Esophagus squamous epithelium (tissue), 5 donors: ENCODE measurements around the gene DEAF1. TPM values are rescaled to one million over a fixed set of nuclear protein-coding genes. Genes with fewer than 3 reads are reported as not detected.

ENCODE experiments used
- DNase-seq: peaks from one replicate; lab custom pipeline; 2025; lab: John Stamatoyannopoulos, UW
- H3K27ac ChIP-seq, 4 donors: fragments of 200-600 bp; sonication (generic); one replicate each; pipeline ENCODE4 v1.5.1; 2016 to 2019; ENCODE audit warnings: mild to moderate bottlenecking in 1 of 4
- H3K27me3 ChIP-seq, 4 donors: fragments of 200-600 bp; sonication (generic); 1 replicate in 3 of 4; 2 replicates in 1 of 4; pipeline versions ENCODE4 v1.5.1 to v1.6.0; 2017 to 2021; ENCODE audit warnings: antibody characterized with exemption in 1 of 4
- H3K36me3 ChIP-seq, 3 donors: fragments of 200-600 bp; sonication (generic); one replicate each; pipeline ENCODE4 v1.5.1; 2016 to 2019
- H3K4me1 ChIP-seq, 3 donors: fragments of 200-600 bp; sonication (generic); one replicate each; pipeline ENCODE4 v1.5.1; 2017 to 2019
- H3K4me3 ChIP-seq, 4 donors: fragments of 200-600 bp; sonication (generic); 1 replicate in 3 of 4; 2 replicates in 1 of 4; pipeline ENCODE4 v1.5.1; 2016 to 2019; ENCODE audit warnings: mild to moderate bottlenecking in 2 of 4, moderate library complexity in 1 of 4
- H3K9me3 ChIP-seq, 3 donors: fragments of 200-600 bp; sonication (generic); one replicate each; pipeline ENCODE4 v1.5.1; 2016 to 2019
- CTCF ChIP-seq, 6 experiments: fragments of 450-650 bp in 4 of 6; fragments of 200-600 bp in 2 of 6; sonication (generic) in 2 of 6; IDR thresholded peaks; one replicate each; pipeline ENCODE4 v1.5.1; 2016 to 2019; ENCODE audit warnings: antibody characterized with exemption in 6 of 6, mild to moderate bottlenecking in 4 of 6, moderate library complexity in 4 of 6
- POLR2A ChIP-seq, 4 donors: fragments of 450-650 bp; IDR thresholded peaks; one replicate each; pipeline ENCODE4 v1.6.1; 2017; ENCODE audit warnings: antibody characterized with exemption in 4 of 4, mild to moderate bottlenecking in 4 of 4, moderate library complexity in 3 of 4
- WGBS, 2 donors: methylation state at CpG; one replicate each; pipeline ENCODE4 v1.1.5; 2018; 5-methylcytosine and 5-hydroxymethylcytosine counted together
- intact Hi-C: fragments of 100-400 bp; cut with DNase I; formaldehyde crosslinking; loops from one replicate; pipeline ENCODE4 v1.15.0; 2022
- total RNA-seq, 4 donors: library from RNA; depleted of rRNA; stranded (reverse); fragments of >200 nt; gene quantifications; one replicate each; pipeline ENCODE4 v1.1.0, GENCODE V29; 2016
- donor health status: DM: yes; HTN: yes; CAD: no.

The DEAF1 gene
- total RNA-seq, 4 donors from 2014 or later, result 18.3 to 45.0 (median 25.4) TPM

- no peak for DNase-seq
- Histone ChIP-seq H3K27ac (no peak overlapping the region), H3K4me1 (peaks cover 45 to 89% (median 58%) of the 10 kb centered on the region in 3 donors), H3K9me3 (no peaks in the 10 kb centered on the region), H3K4me3 (no peak overlapping the region), H3K27me3 (peaks cover 0 to 82% (median 3%) of the 10 kb centered on the region in 4 donors), H3K36me3 (peaks cover 12 to 67% (median 22%) of the 10 kb centered on the region in 3 donors)
- WGBS, 2 donors, result 87 to 90% methylated on average over 3 to 4 of the region's 19 CpGs
- TF ChIP-seq POLR2A (IDR thresholded peaks at IDR 0.05) (no peak), CTCF (IDR thresholded peaks at IDR 0.05) (no peak)
- intact Hi-C loops, result loop anchor here (5.0 to 10.0 kb wide), 2 partner anchors 59 to 167 kb away; no protein-coding TSS in a partner anchor
These were observed 29.2 kb upstream of the DEAF1 start for GRCh38 chr11:724049-724777.

DNA sequence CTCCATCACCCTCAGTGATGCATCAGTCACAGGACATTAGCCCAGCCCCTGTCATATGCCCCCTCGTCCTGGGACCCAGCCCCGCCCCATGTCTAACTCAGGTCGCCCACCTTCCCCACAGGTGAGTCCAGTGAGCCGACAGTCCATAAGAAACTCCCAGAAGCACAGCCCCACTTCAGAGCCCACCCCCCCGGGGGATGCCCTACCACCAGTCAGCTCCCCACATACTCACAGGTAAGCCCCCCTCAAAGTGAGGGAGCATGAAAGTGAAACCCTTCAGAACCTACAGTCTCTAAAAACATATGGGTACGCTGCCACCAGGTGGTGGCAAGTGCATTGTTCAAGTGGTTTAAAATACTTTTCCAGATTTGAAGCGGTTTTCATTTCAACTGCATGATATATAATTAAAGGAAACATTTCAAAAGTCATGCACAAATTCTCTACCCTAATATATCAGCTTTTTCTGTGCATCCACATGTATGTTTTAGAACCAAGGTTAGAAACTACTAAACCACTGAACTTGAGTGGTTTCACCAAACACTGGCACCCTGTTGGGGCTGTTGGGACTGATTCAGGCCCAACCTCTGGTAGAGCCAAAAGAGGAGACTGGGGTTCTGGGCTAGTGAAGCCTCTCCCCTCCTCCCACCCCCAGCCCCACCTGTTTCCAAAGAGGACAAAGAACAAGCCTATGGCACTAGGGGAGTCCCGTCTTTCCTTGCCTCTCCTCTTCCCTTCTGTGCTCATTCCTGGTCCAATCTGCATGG, 28.3 kb upstream of the DEAF1 start:
- intact Hi-C loops, result loop anchor here (5.0 to 10.0 kb wide), 2 partner anchors 59 to 166 kb away; no protein-coding TSS in a partner anchor
- no peak for DNase-seq
- H3K4me3 ChIP-seq, result no peak overlapping the region
- peaks cover 12 to 71% (median 22%) of the 10 kb centered on the region in 3 donors for H3K36me3 ChIP-seq
- no peak overlapping the region for H3K27ac ChIP-seq
- TF ChIP-seq POLR2A (IDR thresholded peaks at IDR 0.05) (no peak), CTCF (IDR thresholded peaks at IDR 0.05) (peak; percentile 53 to 77 (median 59))
- H3K27me3 ChIP-seq, result peaks cover 0 to 73% (median 3%) of the 10 kb centered on the region in 4 donors
- H3K9me3 ChIP-seq, result no peaks in the 10 kb centered on the region
- H3K4me1 ChIP-seq, result peaks cover 40 to 80% (median 49%) of the 10 kb centered on the region in 3 donors
- WGBS, 2 donors, result 51 to 55% methylated on average over 3 of the region's 8 CpGs

- H3K4me3 ChIP-seq, result peak overlapping the region in 2 of 4 donors; percentile 9 to 30
These were observed 27.4 kb upstream of the DEAF1 start for GRCh38 chr11:722346-722811.

DNA sequence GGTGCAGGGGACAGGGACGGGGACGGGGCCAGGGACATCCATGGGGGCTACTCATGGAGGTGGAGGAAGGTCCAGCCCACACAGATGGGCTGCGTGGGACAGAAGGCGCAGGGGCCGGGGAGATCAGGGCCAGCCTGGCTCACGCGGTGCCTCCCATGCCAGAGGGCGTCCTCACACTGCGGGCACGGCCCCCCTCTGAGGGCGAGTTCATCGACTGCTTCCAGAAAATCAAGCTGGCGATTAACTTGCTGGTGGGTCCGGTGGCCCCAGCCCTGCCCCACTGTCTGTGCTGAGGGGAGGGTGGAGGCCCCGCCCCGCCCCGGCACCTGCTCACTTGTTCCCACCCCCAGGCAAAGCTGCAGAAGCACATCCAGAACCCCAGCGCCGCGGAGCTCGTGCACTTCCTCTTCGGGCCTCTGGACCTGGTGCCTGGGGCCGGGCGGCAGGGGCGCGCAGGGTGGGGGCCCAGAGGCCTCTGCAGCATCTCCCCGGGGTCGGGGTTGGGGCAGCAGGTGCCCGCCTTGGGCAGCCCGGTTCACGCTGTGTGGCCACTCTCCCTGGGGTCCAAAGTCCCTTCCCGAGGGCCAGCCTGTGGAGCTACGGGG, 26.8 kb upstream of the DEAF1 start:
- H3K27me3 ChIP-seq, result peaks cover 0 to 68% (median 3%) of the 10 kb centered on the region in 4 donors
- H3K4me3 ChIP-seq, result peak overlapping the region in 2 of 4 donors; percentile 9 to 30
- no peak overlapping the region for H3K27ac ChIP-seq
- 20 to 73% methylated on average over 5 to 8 of the region's 33 CpGs for WGBS, 2 donors
- DNase-seq, result no peak
- TF ChIP-seq CTCF (IDR thresholded peaks at IDR 0.05), result no peak
- no peak for TF ChIP-seq POLR2A (IDR thresholded peaks at IDR 0.05)
- no peaks in the 10 kb centered on the region for H3K9me3 ChIP-seq
- H3K4me1 ChIP-seq, result peaks cover 28 to 73% (median 34%) of the 10 kb centered on the region in 3 donors
- H3K36me3 ChIP-seq, result peaks cover 12 to 78% (median 22%) of the 10 kb centered on the region in 3 donors
- intact Hi-C loops, result loop anchor here (5.0 to 10.0 kb wide), 2 partner anchors 57 to 165 kb away; no protein-coding TSS in a partner anchor

More at GRCh38 chr11:722346-722811, 27.4 kb upstream of the DEAF1 start:
- WGBS, 2 donors, result 49 to 80% methylated on average over 1 to 3 of the region's 20 CpGs
- DNase-seq, result no peak
- no peak for TF ChIP-seq CTCF (IDR thresholded peaks at IDR 0.05)
- TF ChIP-seq POLR2A (IDR thresholded peaks at IDR 0.05), result no peak
- H3K4me1 ChIP-seq, result peaks cover 33 to 73% (median 40%) of the 10 kb centered on the region in 3 donors
- peaks cover 0 to 68% (median 3%) of the 10 kb centered on the region in 4 donors for H3K27me3 ChIP-seq
- intact Hi-C loops, result loop anchor here (5.0 to 10.0 kb wide), 2 partner anchors 58 to 165 kb away; no protein-coding TSS in a partner anchor
- H3K9me3 ChIP-seq, result no peaks in the 10 kb centered on the region
- H3K27ac ChIP-seq, result no peak overlapping the region
- peaks cover 12 to 78% (median 22%) of the 10 kb centered on the region in 3 donors for H3K36me3 ChIP-seq
